HepG2 (cell line): Measurements from ENCODE around the gene NXT1. TPM values are rescaled to one million over a fixed set of nuclear protein-coding genes. Genes with fewer than 3 reads are reported as not detected.

Experiments
- DPF2 ChIP-seq: sonication (generic); formaldehyde crosslinking; IDR thresholded peaks from 2 replicates; pipeline ENCODE4 v1.4.0; 2020; ENCODE audit warnings: mild to moderate bottlenecking, low read depth, missing genetic modification reagents, borderline replicate concordance
- EP300 ChIP-seq, 3 experiments: sonication (generic) in 1 of 3; formaldehyde crosslinking in 1 of 3; IDR thresholded peaks; 2 replicates each; pipeline versions ENCODE4 v1.5.1 to v1.6.1; 2011 to 2020; ENCODE audit warnings: low read depth in 2 of 3, low read length in 2 of 3, borderline replicate concordance in 1 of 3, improper control_type of control experiment in 1 of 3, mild to moderate bottlenecking in 1 of 3, missing genetic modification reagents in 1 of 3, moderate library complexity in 1 of 3
- FOSL1 ChIP-seq: sonication (generic); formaldehyde crosslinking; IDR thresholded peaks from 2 replicates; pipeline ENCODE4 v1.9.0; 2021; ENCODE audit warnings: missing genetic modification reagents, borderline replicate concordance
- HMG20A ChIP-seq: IDR thresholded peaks from 2 replicates; pipeline ENCODE4 v1.6.1; 2016; ENCODE audit warnings: borderline replicate concordance
- MIER3 ChIP-seq: IDR thresholded peaks from 2 replicates; pipeline ENCODE4 v1.6.1; 2016; ENCODE audit warnings: missing compliant biosample characterization, borderline replicate concordance
- NFE2 ChIP-seq: sonication (generic); formaldehyde crosslinking; IDR thresholded peaks from 2 replicates; pipeline ENCODE4 v1.4.0; 2020; ENCODE audit warnings: missing genetic modification reagents
- NFKB2 ChIP-seq: sonication (generic); formaldehyde crosslinking; IDR thresholded peaks from 2 replicates; pipeline ENCODE4 v1.4.0; 2020; ENCODE audit warnings: missing genetic modification reagents, borderline replicate concordance
- SP140L ChIP-seq: sonication (generic); formaldehyde crosslinking; IDR thresholded peaks from 2 replicates; pipeline ENCODE4 v1.4.0; 2020; ENCODE audit warnings: missing genetic modification reagents, borderline replicate concordance
- TEAD3 ChIP-seq: optimal IDR thresholded peaks from 2 replicates; pipeline ENCODE3; 2016; ENCODE audit warnings: borderline replicate concordance
- ZNF496 ChIP-seq: sonication (generic); formaldehyde crosslinking; IDR thresholded peaks from 2 replicates; pipeline ENCODE4 v1.8.1; 2023; ENCODE audit warnings: mild to moderate bottlenecking, moderate library complexity, missing genetic modification reagents; ENCODE audit not compliant: insufficient replicate concordance
- ZNF775 ChIP-seq: sonication (generic); formaldehyde crosslinking; IDR thresholded peaks from 2 replicates; pipeline ENCODE4 v1.4.0; 2020; ENCODE audit warnings: missing genetic modification reagents, mild to moderate bottlenecking, moderate library complexity, borderline replicate concordance
- ZSCAN21 ChIP-seq: sonication (generic); formaldehyde crosslinking; IDR thresholded peaks from 2 replicates; pipeline ENCODE4 v1.8.0; 2022; ENCODE audit warnings: mild to moderate bottlenecking, missing genetic modification reagents, moderate library complexity, borderline replicate concordance
- polyA plus RNA-seq, 8 experiments: library from polyadenylated mRNA; depleted of rRNA in 3 of 8; stranded (reverse) in 7 of 8; unstranded in 1 of 8; fragments of >200 nt; fragmentation: Illumina TruSeq in 4 of 8; extraction: Trizol in 4 of 8; gene quantifications; 2 replicates each; pipeline versions ENCODE4 v1.2.1 to v1.2.3, GENCODE V29; 2011 to 2016; ENCODE audit warnings: low read depth in 4 of 8, missing spikeins in 1 of 8, mixed read lengths in 1 of 8; ENCODE audit not compliant: insufficient read depth in 1 of 8
- total RNA-seq, 5 experiments: library from RNA; depleted of rRNA; stranded (reverse); fragments of >200 nt; fragmentation: Illumina TruSeq; extraction: Trizol; gene quantifications; 2 replicates each; pipeline ENCODE4 v1.2.3, GENCODE V29; 2016; ENCODE audit warnings: low read depth in 1 of 5
- TF ChIP-seq, protein P1 (sequence below), 2 experiments: sonication (generic) in 1 of 2; formaldehyde crosslinking in 1 of 2; IDR thresholded peaks; 2 replicates each; pipeline versions ENCODE4 v1.6.1 to v1.9.0; 2014 to 2022; ENCODE audit warnings: antibody characterized with exemption in 1 of 2, borderline replicate concordance in 1 of 2, inconsistent platforms in 1 of 2, low read depth in 1 of 2, missing genetic modification reagents in 1 of 2
- TF ChIP-seq, protein P2 (sequence below): sonication (generic); formaldehyde crosslinking; IDR thresholded peaks from 2 replicates; pipeline ENCODE4 v1.4.0; 2020; ENCODE audit warnings: missing genetic modification reagents; ENCODE audit errors: not compliant biosample characterization
- TF ChIP-seq, protein P3 (sequence below): sonication (generic); formaldehyde crosslinking; IDR thresholded peaks from 2 replicates; pipeline ENCODE4 v1.8.0; 2022; ENCODE audit warnings: mild to moderate bottlenecking, missing genetic modification reagents, borderline replicate concordance
- TF ChIP-seq, protein P4 (sequence below): sonication (generic); formaldehyde crosslinking; IDR thresholded peaks from 2 replicates; pipeline ENCODE4 v1.8.1; 2023; ENCODE audit warnings: mild to moderate bottlenecking, missing genetic modification reagents, borderline replicate concordance
- TF ChIP-seq, protein P5 (sequence below): sonication (generic); formaldehyde crosslinking; IDR thresholded peaks from 2 replicates; pipeline ENCODE4 v1.4.0; 2020; ENCODE audit warnings: missing genetic modification reagents

The NXT1 gene
- total and polyA plus RNA-seq, 2 of the 13 experiments (the other 11 are each of a cell fraction or from before 2014, with no cell fraction given), result 35.6 to 65.9 TPM

DNA sequence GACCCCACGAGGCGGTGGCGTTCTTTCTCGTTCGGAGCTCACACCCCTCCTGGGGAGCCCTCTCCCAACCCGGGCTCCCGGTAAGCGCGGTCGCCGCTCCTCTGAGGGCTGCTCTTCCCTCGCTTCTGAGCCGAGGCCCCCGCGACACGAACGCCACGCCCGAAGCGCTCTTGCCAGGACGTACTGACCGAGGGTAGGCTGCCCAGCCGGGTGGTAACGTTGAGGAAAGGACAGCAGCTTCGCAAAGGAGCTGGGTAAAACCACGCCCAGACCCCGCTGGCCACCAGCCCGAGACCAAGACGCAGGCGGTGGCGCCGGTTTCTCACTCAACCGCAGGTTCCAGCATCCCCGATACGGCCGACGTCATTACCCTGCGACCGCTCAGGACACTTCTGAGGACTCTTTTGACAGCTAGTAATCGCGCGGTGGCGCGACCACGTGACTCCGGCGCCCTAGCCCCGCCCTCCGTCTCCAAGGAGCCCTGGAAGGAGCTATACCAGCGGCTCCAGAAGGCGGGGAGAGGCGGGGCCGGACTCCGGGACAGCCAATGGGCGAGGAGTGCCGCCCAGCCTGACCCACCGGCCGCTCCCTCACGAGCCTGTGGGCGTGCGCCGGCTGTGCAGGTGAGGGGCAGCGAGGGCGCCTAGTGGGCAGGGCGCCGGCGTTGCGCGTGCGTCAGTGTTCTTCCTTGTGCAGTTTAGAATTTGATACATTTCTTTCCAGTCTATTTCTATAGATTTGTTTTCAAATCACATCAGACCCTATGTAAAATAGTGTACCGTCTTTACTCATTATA lies 7.4 kb downstream of the NXT1 start (continued):
- TF ChIP-seq, protein P1, sequence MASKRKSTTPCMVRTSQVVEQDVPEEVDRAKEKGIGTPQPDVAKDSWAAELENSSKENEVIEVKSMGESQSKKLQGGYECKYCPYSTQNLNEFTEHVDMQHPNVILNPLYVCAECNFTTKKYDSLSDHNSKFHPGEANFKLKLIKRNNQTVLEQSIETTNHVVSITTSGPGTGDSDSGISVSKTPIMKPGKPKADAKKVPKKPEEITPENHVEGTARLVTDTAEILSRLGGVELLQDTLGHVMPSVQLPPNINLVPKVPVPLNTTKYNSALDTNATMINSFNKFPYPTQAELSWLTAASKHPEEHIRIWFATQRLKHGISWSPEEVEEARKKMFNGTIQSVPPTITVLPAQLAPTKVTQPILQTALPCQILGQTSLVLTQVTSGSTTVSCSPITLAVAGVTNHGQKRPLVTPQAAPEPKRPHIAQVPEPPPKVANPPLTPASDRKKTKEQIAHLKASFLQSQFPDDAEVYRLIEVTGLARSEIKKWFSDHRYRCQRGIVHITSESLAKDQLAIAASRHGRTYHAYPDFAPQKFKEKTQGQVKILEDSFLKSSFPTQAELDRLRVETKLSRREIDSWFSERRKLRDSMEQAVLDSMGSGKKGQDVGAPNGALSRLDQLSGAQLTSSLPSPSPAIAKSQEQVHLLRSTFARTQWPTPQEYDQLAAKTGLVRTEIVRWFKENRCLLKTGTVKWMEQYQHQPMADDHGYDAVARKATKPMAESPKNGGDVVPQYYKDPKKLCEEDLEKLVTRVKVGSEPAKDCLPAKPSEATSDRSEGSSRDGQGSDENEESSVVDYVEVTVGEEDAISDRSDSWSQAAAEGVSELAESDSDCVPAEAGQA (IDR thresholded peaks at IDR 0.05; ENCODE audit: low read depth), result peak; percentile 92
- TF ChIP-seq, protein P1 (CRISPR knock-in tag; IDR thresholded peaks at IDR 0.05; ENCODE audit: borderline replicate concordance), result no peak
- TF ChIP-seq, protein P2, sequence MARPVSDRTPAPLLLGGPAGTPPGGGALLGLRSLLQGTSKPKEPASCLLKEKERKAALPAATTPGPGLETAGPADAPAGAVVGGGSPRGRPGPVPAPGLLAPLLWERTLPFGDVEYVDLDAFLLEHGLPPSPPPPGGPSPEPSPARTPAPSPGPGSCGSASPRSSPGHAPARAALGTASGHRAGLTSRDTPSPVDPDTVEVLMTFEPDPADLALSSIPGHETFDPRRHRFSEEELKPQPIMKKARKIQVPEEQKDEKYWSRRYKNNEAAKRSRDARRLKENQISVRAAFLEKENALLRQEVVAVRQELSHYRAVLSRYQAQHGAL (CRISPR knock-in tag), result peak; percentile 79
- TF ChIP-seq SP140L, result no peak; the same call in 1 of the 2 replicates
- no peak for TF ChIP-seq FOSL1
- peak; percentile 54 for TF ChIP-seq TEAD3 (CRISPR knock-in tag)
- no peak for TF ChIP-seq HMG20A
- peak; percentile 60; the same call in 1 of the 2 replicates for TF ChIP-seq MIER3
- TF ChIP-seq DPF2 (CRISPR knock-in tag), result no peak
- TF ChIP-seq, protein P3, sequence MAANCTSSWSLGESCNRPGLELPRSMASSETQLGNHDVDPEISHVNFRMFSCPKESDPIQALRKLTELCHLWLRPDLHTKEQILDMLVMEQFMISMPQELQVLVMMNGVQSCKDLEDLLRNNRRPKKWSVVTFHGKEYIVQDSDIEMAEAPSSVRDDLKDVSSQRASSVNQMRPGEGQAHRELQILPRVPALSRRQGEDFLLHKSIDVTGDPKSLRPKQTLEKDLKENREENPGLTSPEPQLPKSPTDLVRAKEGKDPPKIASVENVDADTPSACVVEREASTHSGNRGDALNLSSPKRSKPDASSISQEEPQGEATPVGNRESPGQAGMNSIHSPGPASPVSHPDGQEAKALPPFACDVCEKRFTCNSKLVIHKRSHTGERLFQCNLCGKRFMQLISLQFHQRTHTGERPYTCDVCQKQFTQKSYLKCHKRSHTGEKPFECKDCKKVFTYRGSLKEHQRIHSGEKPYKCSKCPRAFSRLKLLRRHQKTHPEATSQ, result no peak
- TF ChIP-seq, protein P4, sequence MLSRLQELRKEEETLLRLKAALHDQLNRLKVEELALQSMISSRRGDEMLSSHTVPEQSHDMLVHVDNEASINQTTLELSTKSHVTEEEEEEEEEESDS (CRISPR knock-in tag), result no peak
- TF ChIP-seq ZSCAN21, result peak; percentile 77
- no peak for TF ChIP-seq ZNF775 (CRISPR knock-in tag)
- no peak for TF ChIP-seq ZNF496 (CRISPR knock-in tag)
- TF ChIP-seq NFKB2 (CRISPR knock-in tag), result peak; percentile 94; the same call in 1 of the 2 replicates
- TF ChIP-seq NFE2 (CRISPR knock-in tag), result no peak
- TF ChIP-seq, protein P5, sequence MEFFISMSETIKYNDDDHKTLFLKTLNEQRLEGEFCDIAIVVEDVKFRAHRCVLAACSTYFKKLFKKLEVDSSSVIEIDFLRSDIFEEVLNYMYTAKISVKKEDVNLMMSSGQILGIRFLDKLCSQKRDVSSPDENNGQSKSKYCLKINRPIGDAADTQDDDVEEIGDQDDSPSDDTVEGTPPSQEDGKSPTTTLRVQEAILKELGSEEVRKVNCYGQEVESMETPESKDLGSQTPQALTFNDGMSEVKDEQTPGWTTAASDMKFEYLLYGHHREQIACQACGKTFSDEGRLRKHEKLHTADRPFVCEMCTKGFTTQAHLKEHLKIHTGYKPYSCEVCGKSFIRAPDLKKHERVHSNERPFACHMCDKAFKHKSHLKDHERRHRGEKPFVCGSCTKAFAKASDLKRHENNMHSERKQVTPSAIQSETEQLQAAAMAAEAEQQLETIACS (CRISPR knock-in tag), result peak; percentile 11; the same call in 1 of the 2 replicates
- 0 out of 4 replicates have a peak, but pooled peaks of 1 of the 2 experiments have one; percentile 9 for TF ChIP-seq EP300 (IDR thresholded peaks at IDR 0.05; ENCODE audit: low read depth in 2 of 2, low read length in 2 of 2)
- no peak; the same call in 1 of the 2 replicates for TF ChIP-seq EP300 (CRISPR knock-in tag; IDR thresholded peaks at IDR 0.05; ENCODE audit: borderline replicate concordance)
